NCI-H1436 treated with DMSO at 0.1 percent for 48 hours (cell line): Measurements from ENCODE around the gene PRKCA.

ENCODE experiments used
- DNase-seq: peaks from one replicate; lab custom pipeline; 2025; lab: John Stamatoyannopoulos, UW

PRKCA gene

GRCh38 chr17:66655461-66655860 is 353.0 kb downstream of the PRKCA start:
- no peak for DNase-seq

DNA sequence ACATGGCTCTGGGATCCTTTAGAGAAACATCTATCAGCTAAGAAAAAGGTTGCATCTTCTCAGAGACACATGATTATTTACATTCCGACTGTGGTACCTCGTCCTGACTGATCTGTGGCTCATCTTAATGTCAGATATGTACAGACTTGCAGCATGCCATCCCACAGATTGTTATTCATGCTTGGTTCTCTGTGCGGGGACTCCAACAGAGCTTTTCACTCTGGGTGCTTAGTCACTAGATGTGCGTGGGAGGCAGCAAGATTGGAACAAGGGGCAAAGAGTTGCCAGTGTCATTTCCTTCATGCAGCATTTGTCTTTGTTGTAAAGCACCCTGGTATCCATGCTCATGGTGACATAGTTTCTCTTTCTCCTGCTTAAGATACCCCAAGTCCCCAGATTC is 353.4 kb downstream of the PRKCA start:
- no peak for DNase-seq

DNA sequence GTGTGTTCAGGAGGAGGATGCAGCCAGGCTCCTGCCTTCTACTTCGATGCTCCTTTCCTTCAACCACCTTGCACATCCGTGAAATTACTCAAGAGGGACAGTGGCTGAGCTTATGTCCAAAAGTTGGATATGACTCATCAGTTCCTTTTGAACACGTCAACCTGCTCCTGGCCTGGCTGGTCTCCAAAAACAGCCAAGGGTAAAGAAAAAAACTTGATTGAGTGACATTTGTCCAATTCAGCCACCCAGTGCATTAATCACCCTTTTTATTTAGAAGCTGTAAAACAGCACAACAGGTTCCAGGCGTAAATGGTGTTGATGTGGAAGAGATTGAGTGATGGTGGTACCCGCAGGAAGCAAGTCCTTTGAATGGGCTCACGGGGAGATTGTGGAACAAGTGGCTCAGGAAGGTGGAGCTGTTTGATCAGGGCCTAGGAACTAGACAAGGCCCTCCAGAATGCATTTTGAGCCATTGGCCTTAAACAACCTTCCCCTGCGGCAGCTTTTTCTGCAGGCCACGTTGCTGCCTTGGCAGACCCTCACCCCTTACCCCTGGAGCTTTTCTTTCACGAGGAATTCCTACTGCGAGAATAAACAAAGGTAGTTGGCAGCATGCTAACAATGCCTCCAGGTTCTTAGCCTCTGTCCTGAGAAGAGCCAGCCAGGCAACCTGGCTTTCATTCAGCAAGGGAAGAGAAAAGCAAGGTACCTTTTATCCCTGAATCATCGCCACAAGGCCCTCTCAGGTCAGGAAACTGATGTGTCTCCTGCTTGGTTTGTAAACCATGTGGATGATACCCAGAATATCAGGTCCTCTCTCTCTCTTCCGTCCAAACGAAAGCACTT is 359.2 kb downstream of the PRKCA start:
- no peak for DNase-seq

DNA sequence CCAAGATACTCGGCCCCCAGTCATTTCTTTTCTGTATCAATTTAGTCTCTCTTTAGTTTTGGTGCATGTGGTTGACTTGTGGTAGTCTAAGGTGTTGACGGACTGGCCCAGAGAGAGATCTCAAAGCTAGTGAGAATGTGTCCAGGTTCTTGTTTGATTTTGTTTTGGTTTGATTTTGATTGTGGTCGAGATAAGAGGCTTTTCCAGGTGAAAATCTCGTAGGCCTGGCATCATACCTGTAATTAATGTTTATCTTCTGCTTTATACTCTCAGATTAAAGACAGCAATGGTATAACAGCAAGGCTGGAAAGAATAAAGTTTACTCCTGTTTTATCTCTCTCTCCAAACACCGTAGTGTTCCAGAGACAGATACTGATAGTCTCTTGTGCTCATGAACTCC is 360.1 kb downstream of the PRKCA start:
- no peak for DNase-seq

- no peak for DNase-seq
These were observed 360.7 kb downstream of the PRKCA start for GRCh38 chr17:66663041-66663606.

- no peak for DNase-seq
These were observed 361.9 kb downstream of the PRKCA start for GRCh38 chr17:66664336-66664735.

DNA sequence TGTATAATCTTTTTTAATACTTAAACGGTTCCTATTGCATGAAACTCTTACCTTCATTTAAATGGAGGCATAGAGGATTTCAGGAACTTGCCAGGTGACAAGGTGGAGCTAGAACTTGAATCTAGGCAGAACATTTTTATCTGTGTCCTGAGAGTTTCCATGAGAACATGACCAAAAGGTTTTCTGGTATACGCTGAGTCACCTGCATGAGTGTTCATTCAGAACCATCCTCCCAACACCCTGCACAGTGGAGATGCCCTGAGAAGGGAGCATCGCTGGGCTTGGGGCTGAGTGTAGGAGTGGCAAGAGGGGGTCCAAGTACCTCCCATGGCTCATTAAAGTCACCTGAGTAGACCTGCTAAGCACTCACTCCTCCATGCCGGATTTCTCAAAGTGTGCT is 362.8 kb downstream of the PRKCA start:
- no peak for DNase-seq

- DNase-seq, result no peak
These were observed 364.7 kb downstream of the PRKCA start for GRCh38 chr17:66667090-66667489.

GRCh38 chr17:66667491-66668030 is 365.1 kb downstream of the PRKCA start:
- DNase-seq, result no peak

GRCh38 chr17:66670206-66670605 is 367.8 kb downstream of the PRKCA start:
- DNase-seq, result no peak

GRCh38 chr17:66671156-66671555 is 368.7 kb downstream of the PRKCA start:
- no peak for DNase-seq

DNA sequence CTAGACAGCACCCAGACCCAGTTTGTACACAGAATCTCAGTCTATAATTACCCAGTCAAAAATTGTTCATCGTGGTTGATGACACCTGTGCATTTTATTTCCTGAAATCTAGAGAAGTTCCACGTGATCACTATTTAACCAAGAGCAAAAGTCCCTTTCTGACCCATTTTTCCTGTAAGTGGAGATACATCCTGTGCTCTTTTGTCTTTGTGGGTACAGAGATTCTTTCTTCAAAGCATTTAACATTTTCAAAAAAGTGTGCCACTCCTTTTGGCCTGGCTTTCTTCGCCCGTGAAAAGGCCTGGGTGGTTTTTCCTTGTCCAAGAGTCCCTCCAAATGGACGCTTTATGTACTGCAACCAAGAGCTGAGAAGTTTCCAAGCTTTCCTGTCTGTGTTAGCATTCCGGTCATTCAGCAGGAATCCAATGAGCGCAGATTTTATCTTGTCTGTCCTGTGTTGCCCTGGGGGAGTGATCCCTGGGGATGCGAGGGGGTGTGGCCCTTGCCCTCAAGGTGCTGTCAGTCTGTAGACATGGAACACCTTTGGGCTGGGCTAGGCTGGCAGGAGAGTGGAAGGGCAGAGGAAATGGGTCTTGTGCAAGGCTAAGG is 371.4 kb downstream of the PRKCA start:
- no peak for DNase-seq

GRCh38 chr17:66675273-66675990 is 373.0 kb downstream of the PRKCA start:
- DNase-seq, result no peak

GRCh38 chr17:66675991-66676371 is 373.6 kb downstream of the PRKCA start:
- no peak for DNase-seq

- DNase-seq, result no peak
These were observed 374.0 kb downstream of the PRKCA start for GRCh38 chr17:66676421-66676820.

GRCh38 chr17:66677201-66677981 is 375.0 kb downstream of the PRKCA start:
- no peak for DNase-seq

GRCh38 chr17:66678061-66678460 is 375.6 kb downstream of the PRKCA start:
- no peak for DNase-seq

DNA sequence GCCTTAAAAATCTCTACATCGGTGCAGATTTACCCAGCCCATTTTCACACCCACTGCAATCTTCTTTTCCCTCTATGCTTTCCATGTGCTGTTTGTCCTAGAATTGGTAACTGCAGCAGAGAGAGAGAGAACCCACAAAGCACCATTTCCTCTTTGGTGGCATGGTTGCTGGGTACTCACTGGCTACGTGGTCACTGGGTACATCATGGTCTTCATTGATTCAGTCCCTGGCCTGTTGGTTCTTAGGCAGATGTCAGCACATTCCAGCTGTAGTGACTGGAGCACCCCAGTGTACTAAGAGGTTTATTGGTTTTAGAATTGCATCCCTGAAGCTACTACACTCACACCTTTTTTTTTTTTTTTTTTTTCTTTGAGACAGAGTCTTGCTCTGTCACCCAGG is 376.4 kb downstream of the PRKCA start:
- DNase-seq, result no peak

- no peak for DNase-seq
These were observed 377.5 kb downstream of the PRKCA start for GRCh38 chr17:66679631-66680517.

DNA sequence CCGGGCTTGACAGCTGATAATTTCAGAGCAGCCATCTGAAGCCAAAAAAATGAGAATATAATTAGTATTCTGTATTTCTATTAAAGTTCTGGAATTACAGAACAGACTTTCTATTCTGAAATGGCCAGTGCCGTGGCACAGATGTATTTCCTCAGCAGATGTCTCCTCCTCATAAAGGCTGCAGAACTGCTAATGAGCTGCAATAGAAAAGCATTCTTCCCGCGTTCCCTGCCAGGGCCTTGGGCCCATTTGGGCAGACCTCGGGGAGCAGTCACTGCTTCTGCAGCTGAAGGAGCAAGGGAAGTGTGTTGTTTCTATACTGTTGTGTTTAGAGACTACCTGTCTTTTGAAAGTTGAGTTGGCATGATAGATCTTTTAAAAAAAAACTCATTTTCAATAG is 379.9 kb downstream of the PRKCA start:
- no peak for DNase-seq

DNA sequence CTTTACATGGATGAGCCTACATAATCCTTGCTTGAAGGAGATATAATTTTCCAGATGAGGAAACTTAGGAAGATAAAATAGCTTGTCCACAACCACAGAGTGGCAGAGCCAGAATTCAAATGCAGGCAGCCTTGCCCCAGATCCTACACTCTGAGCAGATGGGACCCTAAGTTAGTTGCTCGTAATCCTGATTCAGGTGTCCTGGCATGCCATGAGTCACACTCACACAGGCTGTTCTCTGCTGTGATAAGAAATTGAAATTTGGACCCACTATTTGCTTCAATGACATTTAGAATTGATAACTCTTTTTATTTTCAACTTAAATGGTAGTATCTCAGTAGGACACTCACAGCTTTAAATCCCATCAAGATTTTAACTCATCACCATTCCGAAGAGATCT is 381.8 kb downstream of the PRKCA start:
- DNase-seq, result no peak
